SKM-1 treated with dmso at 0.1 percent for 144 hours (cell line): ENCODE results near the gene RAD23B.
"Not testable (repeated sequence)": the region's sequence is repeated elsewhere in the genome, so short reads cannot be mapped to it uniquely, and the experiment has no call there.

ENCODE experiments used
- DNase-seq: peaks from one replicate; lab custom pipeline; 2025; ENCODE audit not compliant: unreplicated experiment; lab: John Stamatoyannopoulos, UW

RAD23B gene

GRCh38 chr9:107292821-107293542 is 9.9 kb downstream of the RAD23B start:
- DNase-seq: no peak

- DNase-seq: no peak
Measured at GRCh38 chr9:107293543-107294085, 10.5 kb downstream of the RAD23B start.

GRCh38 chr9:107294756-107295155 is 11.7 kb downstream of the RAD23B start:
- DNase-seq: no peak

GRCh38 chr9:107295995-107296394 is 12.9 kb downstream of the RAD23B start:
- DNase-seq: no peak

DNA sequence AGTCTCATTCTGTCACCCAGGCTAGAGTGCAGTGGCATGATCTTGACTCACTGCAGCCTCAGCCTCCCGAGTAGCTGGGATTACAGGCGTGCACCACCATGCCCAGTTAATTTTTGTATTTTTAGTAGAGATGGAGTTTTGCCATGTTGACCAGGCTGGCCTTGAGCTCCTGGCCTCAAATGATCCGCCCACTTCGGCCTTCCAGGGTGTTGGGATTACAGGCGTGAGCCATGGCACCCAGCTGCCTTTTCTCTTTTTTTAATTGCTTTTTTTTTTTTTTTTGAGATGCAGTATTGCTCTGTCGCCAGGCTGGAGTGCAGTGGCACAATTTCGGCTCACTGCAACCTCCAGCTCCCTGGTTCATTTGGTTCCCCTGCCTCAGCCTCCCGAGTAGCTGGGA is 13.5 kb downstream of the RAD23B start:
- not testable (repeated sequence) for DNase-seq

DNA sequence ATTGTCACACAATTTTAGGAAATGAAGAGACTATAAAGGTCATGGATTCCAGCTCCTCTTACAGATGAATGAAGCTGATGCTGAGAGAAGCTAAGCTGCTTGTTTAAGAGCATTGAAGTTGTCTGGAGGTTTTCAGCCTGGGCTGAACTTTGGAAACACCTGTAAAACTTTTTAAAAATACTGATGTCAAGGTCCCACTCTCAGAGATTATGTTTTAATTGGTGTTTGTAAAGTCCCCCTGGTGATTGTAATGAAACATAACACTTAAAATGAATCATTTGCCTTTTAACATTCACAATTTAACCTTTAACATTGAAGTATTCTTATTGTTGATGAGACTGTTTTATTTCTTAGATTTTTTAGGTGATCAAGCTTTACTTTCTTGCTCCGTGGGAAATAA is 16.4 kb downstream of the RAD23B start:
- DNase-seq: no peak

DNA sequence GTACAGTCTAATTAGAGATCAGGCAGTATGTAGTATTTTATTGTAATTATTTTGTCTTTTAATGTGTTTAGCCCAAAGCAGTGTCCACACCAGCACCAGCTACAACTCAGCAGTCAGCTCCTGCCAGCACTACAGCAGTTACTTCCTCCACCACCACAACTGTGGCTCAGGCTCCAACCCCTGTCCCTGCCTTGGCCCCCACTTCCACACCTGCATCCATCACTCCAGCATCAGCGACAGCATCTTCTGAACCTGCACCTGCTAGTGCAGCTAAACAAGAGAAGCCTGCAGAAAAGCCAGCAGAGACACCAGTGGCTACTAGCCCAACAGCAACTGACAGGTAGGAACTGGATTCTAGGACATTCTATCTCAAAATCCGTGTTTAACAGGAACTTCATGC is 23.2 kb downstream of the RAD23B start:
- DNase-seq: no peak

DNA sequence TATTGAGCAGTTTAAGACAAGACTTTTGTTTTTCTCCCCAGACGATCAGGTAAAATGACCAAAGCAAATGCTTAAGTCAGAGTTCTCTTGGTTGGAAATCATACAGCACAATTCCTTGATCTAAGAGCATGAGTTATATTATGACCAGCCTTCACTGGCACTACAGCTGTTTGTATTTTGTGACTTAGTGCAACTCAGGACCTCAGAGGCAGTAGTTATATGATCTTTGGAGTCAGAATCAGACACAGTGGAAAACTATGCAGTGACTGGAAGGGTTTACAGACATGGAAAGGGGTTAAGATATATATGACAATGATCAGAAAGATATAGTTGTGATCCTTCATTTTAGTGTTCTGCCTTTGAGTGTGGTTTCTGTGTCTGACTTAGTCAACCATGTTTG is 24.3 kb downstream of the RAD23B start:
- DNase-seq: no peak

- DNase-seq: no peak
Measured at GRCh38 chr9:107308461-107308860, 25.4 kb downstream of the RAD23B start.

DNA sequence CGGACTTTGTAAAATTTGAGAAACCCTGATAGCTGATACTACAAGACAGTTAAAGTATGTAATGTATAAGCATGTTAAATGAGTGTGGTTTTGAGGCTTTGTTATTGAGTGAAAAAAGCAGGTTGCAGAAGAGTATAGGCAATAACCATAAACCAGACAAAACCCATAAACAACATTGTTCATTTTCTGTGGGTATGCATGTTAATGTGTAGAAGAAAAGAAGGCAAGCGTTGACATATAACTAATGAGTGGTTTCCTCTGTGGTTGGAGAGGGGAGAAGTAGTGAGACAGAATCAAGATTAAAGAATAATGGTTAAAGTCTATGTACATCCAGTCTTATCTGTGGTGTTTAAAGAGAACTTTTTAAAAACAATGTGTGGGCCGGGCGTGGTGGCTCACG is 26.2 kb downstream of the RAD23B start:
- DNase-seq: no peak

- no peak for DNase-seq
Measured at GRCh38 chr9:107312376-107313050, 29.4 kb downstream of the RAD23B start.

- no peak for DNase-seq
Measured at GRCh38 chr9:107313555-107314096, 30.5 kb downstream of the RAD23B start.

GRCh38 chr9:107314763-107315162 is 31.7 kb downstream of the RAD23B start:
- no peak for DNase-seq

DNA sequence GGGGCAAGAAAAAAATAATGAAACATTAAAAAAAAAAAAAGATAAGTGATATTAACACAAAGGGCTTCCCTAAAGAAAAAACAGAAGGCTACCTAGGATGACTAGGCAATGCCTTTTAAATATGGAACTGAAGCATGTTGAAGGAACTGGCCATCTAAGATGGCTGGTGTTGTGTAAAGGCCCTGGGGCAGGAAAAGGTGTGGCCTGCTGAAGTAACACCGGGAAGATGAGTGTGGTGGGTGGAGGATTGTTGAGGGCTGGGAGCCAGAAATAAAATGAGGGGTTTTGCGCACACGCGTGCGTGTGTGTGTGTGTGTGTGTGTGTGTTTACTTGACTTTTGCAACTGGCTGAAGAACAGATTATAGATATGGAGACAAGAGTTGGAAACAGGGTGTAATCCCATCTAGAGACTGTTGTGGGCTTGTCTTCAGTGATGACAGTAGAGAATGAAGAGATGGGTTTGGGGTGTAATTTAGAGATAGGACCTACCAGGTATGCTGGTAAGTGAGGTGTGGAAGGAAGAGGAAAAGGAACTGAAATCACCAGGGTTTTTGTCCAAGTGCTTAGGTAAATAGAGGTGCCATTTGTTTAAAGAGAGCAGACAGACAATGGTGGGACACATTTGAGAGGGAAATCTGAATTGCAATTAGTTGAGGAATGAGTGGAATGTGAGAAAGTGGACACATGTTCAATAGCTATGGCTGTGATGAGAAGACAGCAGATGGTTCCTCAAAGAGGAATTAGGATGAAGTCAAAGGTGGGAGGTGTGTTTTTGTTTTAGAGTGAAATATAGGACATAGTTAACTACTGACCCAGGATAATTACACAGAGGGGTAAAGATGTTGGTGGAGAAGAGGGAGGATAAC is 33.9 kb downstream of the RAD23B start:
- DNase-seq: no peak

- no peak for DNase-seq
Measured at GRCh38 chr9:107322643-107323042, 39.6 kb downstream of the RAD23B start.

GRCh38 chr9:107323836-107324585 is 40.9 kb downstream of the RAD23B start:
- no peak for DNase-seq

DNA sequence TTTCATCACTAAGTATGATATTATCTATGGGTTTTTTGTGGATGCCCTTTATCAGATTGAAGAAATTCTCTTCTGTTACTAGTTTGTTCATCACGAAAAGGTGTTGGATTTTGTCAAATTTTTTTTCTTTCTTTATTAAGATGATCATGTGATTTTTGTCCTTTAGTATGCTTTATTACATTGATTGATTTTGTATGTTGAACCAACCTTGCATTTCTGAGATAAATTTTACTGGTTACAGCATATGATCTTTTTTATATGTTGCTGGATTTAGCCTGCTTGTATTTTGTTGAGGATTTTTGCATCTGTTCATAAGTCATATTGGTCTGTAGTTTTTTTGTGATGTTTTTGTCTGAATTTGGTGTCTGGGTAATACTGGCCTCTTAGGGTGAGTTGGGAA is 42.8 kb downstream of the RAD23B start:
- no peak for DNase-seq

GRCh38 chr9:107328510-107328909 is 45.4 kb downstream of the RAD23B start:
- no peak for DNase-seq

GRCh38 chr9:107330420-107330819 is 47.3 kb downstream of the RAD23B start:
- no peak for DNase-seq

DNA sequence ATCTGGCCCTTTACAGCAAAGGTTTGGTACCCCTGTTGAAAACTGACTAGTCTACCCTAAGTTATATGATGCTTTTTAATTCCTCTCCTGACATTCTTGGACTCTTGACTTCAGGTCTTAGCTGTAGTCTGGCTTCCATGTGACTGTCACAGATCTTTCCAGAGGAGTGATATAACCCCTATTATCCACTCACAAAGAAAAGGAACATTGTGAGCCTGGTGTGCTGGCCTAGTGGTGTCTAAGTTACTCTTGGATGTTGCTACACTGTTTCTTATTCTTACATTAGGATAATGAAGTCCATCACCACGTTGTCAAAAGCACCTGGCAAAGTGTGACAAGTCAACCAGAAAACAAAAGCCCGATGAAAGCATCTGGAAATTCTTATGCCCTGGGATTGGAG is 49.8 kb downstream of the RAD23B start:
- no peak for DNase-seq

- DNase-seq: no peak
Measured at GRCh38 chr9:107333363-107333762, 50.3 kb downstream of the RAD23B start.
